Activated T-cell treated with anti-CD3 and anti-CD28 coated beads, Interleukin-2, amount 50 U/mL, for 4 hours (primary cell): ENCODE measurements around the gene SPTBN5. TPM values are rescaled to one million over a fixed set of nuclear protein-coding genes. Genes with fewer than 3 reads are reported as not detected.
A peak's percentile ranks its signal among the peaks of the same experiment; 100 is the strongest.

ENCODE experiments used
- ATAC-seq, 2 donors: fragments of 200-7000 bp; cut with Tn5 transposase; one replicate each; pipeline ENCODE4 v1.10.0; 2021
- DNase-seq: peaks from one replicate; pipeline ENCODE4 v3.0.0-alpha.2; 2020
- H3K27me3 Mint-ChIP-seq: one replicate; pipeline ENCODE4 v1.8.0; 2021; ENCODE audit warnings: low read depth, mixed read lengths
- H3K36me3 Mint-ChIP-seq: one replicate; pipeline ENCODE4 v1.8.0; 2022; ENCODE audit warnings: mixed read lengths; ENCODE audit not compliant: insufficient read depth
- H3K4me1 Mint-ChIP-seq: one replicate; pipeline ENCODE4 v1.8.0; 2021; ENCODE audit warnings: low read depth, mixed read lengths
- H3K4me3 Mint-ChIP-seq: one replicate; pipeline ENCODE4 v1.8.0; 2021; ENCODE audit warnings: mild to moderate bottlenecking, moderate library complexity, mixed read lengths
- H3K9me3 Mint-ChIP-seq: one replicate; pipeline ENCODE4 v1.8.0; 2021; ENCODE audit warnings: mixed read lengths
- total RNA-seq, 3 donors: library from RNA; stranded (reverse); gene quantifications; one replicate each; pipeline ENCODE4 v1.2.1, GENCODE V29; 2021

Gene SPTBN5
- total RNA-seq, 3 donors from 2014 or later: 0.16 to 0.69 (median 0.46) TPM

- ATAC-seq: no peak
- H3K4me1 Mint-ChIP-seq: peaks cover 2% of the 10 kb centered on the region
These were observed 25.5 kb upstream of the SPTBN5 start for GRCh38 chr15:41919201-41919820.

GRCh38 chr15:41918506-41919126 lies 24.8 kb upstream of the SPTBN5 start:
- H3K27me3 Mint-ChIP-seq: no peaks in the 10 kb centered on the region
- peaks cover 49% of the 10 kb centered on the region for H3K36me3 Mint-ChIP-seq
- H3K4me1 Mint-ChIP-seq: peaks cover 2% of the 10 kb centered on the region
- no peak overlapping the region for H3K4me3 Mint-ChIP-seq
- no peaks in the 10 kb centered on the region for H3K9me3 Mint-ChIP-seq
- ATAC-seq (no peak), DNase-seq (no peak)

More at GRCh38 chr15:41919201-41919820, 25.5 kb upstream of the SPTBN5 start:
- DNase-seq: no peak
- Mint-ChIP-seq H3K4me3 (no peak overlapping the region), H3K36me3 (peaks cover 45% of the 10 kb centered on the region), H3K9me3 (no peaks in the 10 kb centered on the region), H3K27me3 (no peaks in the 10 kb centered on the region)

GRCh38 chr15:41917767-41918430 lies 24.0 kb upstream of the SPTBN5 start:
- Mint-ChIP-seq H3K4me1 (peaks cover 2% of the 10 kb centered on the region), H3K4me3 (no peak overlapping the region), H3K36me3 (peaks cover 50% of the 10 kb centered on the region), H3K9me3 (no peaks in the 10 kb centered on the region), H3K27me3 (no peaks in the 10 kb centered on the region)
- DNase-seq: no peak
- ATAC-seq: no peak

DNA sequence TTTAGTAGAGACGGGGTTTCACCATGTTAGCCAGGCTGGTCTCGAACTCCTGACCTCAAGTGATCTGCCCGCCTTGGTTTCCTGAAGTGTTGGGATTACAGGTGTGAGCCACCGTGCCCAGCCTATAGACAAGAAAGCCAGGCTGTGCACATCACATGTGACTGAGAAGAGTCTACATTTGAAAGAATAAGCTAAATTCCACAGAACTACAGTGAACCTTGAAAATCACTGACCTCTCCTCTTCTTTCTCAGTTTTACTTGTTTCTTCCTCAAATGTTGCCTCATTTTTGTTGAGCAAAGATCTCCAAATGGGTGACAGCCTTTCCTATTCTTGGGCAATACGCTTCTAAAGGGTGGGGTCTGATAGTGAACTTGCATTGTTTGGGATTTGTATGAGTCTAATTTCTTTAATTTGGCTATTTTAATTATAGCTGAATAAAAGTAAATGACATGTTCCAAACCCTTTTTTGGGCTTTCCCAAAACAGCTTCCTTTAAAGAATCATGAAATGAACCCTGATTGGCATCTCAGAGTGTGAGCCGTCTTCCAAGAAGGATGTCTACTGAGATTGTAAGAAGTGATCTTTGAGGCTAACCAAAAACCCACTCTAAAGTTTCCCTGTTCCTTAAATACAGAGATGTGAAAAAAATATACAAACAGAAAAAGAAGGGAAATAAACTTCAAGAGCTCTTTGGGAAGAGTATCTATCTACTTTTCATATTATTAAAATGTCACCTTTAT lies 21.6 kb upstream of the SPTBN5 start:
- Mint-ChIP-seq H3K4me3 (no peak overlapping the region), H3K36me3 (peaks cover 50% of the 10 kb centered on the region), H3K27me3 (no peaks in the 10 kb centered on the region), H3K9me3 (no peaks in the 10 kb centered on the region), H3K4me1 (peaks cover 2% of the 10 kb centered on the region)
- no peak for DNase-seq
- ATAC-seq: no peak

- peaks cover 2% of the 10 kb centered on the region for H3K4me1 Mint-ChIP-seq
- H3K27me3 Mint-ChIP-seq: no peaks in the 10 kb centered on the region
- no peak overlapping the region for H3K4me3 Mint-ChIP-seq
- DNase-seq (no peak), ATAC-seq (peak in 1 of 2 donors; percentile 25)
- H3K36me3 Mint-ChIP-seq: peaks cover 47% of the 10 kb centered on the region
- no peaks in the 10 kb centered on the region for H3K9me3 Mint-ChIP-seq
These were observed 20.6 kb upstream of the SPTBN5 start for GRCh38 chr15:41914411-41914810.

GRCh38 chr15:41913256-41913655 lies 19.4 kb upstream of the SPTBN5 start:
- Mint-ChIP-seq H3K4me1 (peaks cover 2% of the 10 kb centered on the region), H3K4me3 (no peak overlapping the region), H3K27me3 (no peaks in the 10 kb centered on the region), H3K9me3 (no peaks in the 10 kb centered on the region), H3K36me3 (peaks cover 46% of the 10 kb centered on the region)
- ATAC-seq (no peak), DNase-seq (no peak)

DNA sequence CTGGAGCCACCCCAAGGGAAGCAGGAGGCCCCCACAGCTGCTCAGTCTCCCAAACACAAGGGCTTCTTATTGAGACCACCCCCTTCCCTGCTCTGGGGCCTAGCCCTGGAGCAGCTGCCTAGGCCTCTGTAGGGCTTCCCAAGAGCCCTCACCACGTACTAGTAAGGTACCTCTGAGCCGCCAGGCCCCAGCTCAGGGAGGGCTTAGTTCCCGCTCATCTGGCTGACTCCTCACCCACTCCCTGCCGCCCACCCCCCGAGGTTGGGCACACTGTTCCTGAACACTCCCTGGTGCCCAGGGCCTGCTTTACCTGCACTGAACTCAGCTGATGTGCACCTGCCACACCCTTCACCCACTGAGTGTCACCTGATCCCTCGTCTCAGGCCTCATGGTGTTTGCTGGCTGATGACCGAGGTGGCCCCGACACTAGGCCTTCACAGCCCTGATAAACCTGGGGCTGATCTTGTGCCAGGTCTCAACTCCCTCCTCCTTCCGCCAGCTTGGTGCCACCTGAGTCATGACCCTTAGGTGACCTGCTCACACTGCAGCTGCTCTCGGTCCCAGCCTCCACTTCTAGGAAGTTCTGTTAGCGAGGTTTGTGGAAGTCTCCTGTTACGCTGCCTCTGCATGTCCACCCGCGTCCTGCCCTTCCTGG lies 18.0 kb upstream of the SPTBN5 start:
- no peak for DNase-seq
- H3K36me3 Mint-ChIP-seq: peaks cover 47% of the 10 kb centered on the region
- no peaks in the 10 kb centered on the region for H3K27me3 Mint-ChIP-seq
- H3K4me3 Mint-ChIP-seq: no peak overlapping the region
- H3K9me3 Mint-ChIP-seq: no peaks in the 10 kb centered on the region
- peaks cover 2% of the 10 kb centered on the region for H3K4me1 Mint-ChIP-seq
- ATAC-seq: no peak

- Mint-ChIP-seq H3K4me3 (no peak overlapping the region), H3K36me3 (peaks cover 34% of the 10 kb centered on the region), H3K4me1 (peaks cover 8% of the 10 kb centered on the region), H3K9me3 (peaks cover 4% of the 10 kb centered on the region), H3K27me3 (no peaks in the 10 kb centered on the region)
- no peak for ATAC-seq
- DNase-seq: no peak
These were observed 15.0 kb upstream of the SPTBN5 start for GRCh38 chr15:41908736-41909461.

- DNase-seq: no peak
- Mint-ChIP-seq H3K4me3 (no peak overlapping the region), H3K27me3 (no peaks in the 10 kb centered on the region), H3K36me3 (peaks cover 33% of the 10 kb centered on the region), H3K4me1 (peaks cover 8% of the 10 kb centered on the region), H3K9me3 (peaks cover 4% of the 10 kb centered on the region)
- ATAC-seq: no peak
These were observed 13.3 kb upstream of the SPTBN5 start for GRCh38 chr15:41907141-41907540.

DNA sequence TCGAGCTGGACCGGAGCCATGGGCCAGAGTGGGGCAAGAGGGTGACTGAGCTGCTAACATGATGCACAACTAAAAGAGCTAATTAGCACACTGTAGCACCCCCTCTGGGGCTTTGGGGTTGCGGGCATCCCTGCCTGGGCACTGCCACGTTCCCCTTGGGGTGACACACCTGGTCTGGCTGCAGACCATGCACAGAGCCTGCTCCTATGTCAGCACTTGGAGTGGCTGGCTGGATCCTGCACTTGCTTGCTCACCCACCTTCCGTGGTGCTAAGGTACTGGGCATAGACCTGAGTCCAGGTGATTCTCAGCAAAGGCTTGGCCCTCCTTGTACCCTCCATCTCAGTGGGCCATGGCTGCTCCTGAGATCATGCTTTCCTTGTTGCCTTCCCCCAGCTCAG lies 12.8 kb upstream of the SPTBN5 start:
- no peak for DNase-seq

GRCh38 chr15:41905036-41905793 lies 11.4 kb upstream of the SPTBN5 start:
- Mint-ChIP-seq H3K36me3 (peaks cover 32% of the 10 kb centered on the region), H3K4me3 (no peak overlapping the region), H3K4me1 (peaks cover 8% of the 10 kb centered on the region), H3K9me3 (peaks cover 4% of the 10 kb centered on the region), H3K27me3 (no peaks in the 10 kb centered on the region)
- ATAC-seq: no peak
- DNase-seq: no peak

More for the DNA sequence above, 12.8 kb upstream of the SPTBN5 start:
- no peak for ATAC-seq
- Mint-ChIP-seq H3K36me3 (peaks cover 31% of the 10 kb centered on the region), H3K4me3 (no peak overlapping the region), H3K27me3 (no peaks in the 10 kb centered on the region), H3K4me1 (peaks cover 8% of the 10 kb centered on the region), H3K9me3 (peaks cover 4% of the 10 kb centered on the region)

DNA sequence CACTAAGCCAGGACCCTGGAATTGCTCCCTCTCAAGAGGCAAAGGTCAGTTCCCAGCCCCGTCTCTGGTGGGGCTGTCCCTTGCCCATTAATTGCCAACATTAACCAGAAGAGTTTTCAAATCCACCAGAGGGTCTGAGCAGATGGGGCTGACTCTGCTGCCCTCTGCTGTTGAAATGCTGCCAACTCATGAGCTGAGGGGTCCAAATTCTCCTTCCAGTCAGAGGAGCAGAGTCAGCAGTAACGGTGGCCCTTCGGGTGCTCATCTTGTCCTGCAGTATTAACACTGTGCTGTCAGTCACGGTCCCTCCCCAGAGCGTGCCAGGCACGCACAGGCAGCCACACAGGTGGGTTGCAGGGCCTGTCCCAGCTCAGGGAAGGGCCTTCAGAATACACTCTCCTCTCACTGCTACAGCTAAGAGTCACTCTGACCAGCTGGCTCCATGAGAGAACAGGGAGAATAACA lies 10.7 kb upstream of the SPTBN5 start:
- Mint-ChIP-seq H3K4me3 (no peak overlapping the region), H3K36me3 (peaks cover 30% of the 10 kb centered on the region)

GRCh38 chr15:41903782-41904181 lies 9.9 kb upstream of the SPTBN5 start:
- no peak for ATAC-seq
- no peak for DNase-seq
- Mint-ChIP-seq H3K27me3 (no peaks in the 10 kb centered on the region), H3K9me3 (peaks cover 4% of the 10 kb centered on the region), H3K4me3 (no peak overlapping the region), H3K36me3 (peaks cover 27% of the 10 kb centered on the region), H3K4me1 (peaks cover 8% of the 10 kb centered on the region)

More for the DNA sequence above, 10.7 kb upstream of the SPTBN5 start:
- peaks cover 8% of the 10 kb centered on the region for H3K4me1 Mint-ChIP-seq
- DNase-seq (peak; percentile 72), ATAC-seq (peak; percentile 83 to 87)
- peaks cover 4% of the 10 kb centered on the region for H3K9me3 Mint-ChIP-seq
- no peaks in the 10 kb centered on the region for H3K27me3 Mint-ChIP-seq
